Neural cell (in vitro differentiated cells): ENCODE measurements around the gene RRBP1.

Source experiments
- CTCF ChIP-seq: fragments of 450-650 bp; IDR thresholded peaks from 2 replicates; pipeline ENCODE4 v1.5.1; 2014; ENCODE audit warnings: antibody characterized with exemption, mild to moderate bottlenecking, moderate library complexity; ENCODE audit not compliant: poor library complexity, severe bottlenecking
- POLR2AphosphoS5 ChIP-seq: IDR thresholded peaks from 2 replicates; pipeline ENCODE4 v1.6.1; 2012
- RAD21 ChIP-seq: fragments of 450-650 bp; conservative IDR thresholded peaks from 2 replicates; pipeline ENCODE4 v1.6.1; 2014; ENCODE audit warnings: antibody characterized with exemption, mild to moderate bottlenecking, moderate library complexity
- TAF1 ChIP-seq: IDR thresholded peaks from 2 replicates; pipeline ENCODE4 v1.6.1; 2012; ENCODE audit warnings: low read depth

GRCh38 chr20:17646209-17646960, 35.7 kb downstream of the RRBP1 start:
- no peak for TF ChIP-seq CTCF
- no peak for TF ChIP-seq TAF1
- TF ChIP-seq POLR2AphosphoS5: no peak
- TF ChIP-seq RAD21: no peak
